SKM-1 treated with dmso at 0.1 percent for 144 hours (cell line): ENCODE results near the gene PVRIG.
"Not testable (repeated sequence)": the region's sequence is repeated elsewhere in the genome, so short reads cannot be mapped to it uniquely, and the experiment has no call there.

Experiments
- DNase-seq: peaks from one replicate; lab custom pipeline; 2025; ENCODE audit not compliant: unreplicated experiment; lab: John Stamatoyannopoulos, UW

The PVRIG gene

DNA sequence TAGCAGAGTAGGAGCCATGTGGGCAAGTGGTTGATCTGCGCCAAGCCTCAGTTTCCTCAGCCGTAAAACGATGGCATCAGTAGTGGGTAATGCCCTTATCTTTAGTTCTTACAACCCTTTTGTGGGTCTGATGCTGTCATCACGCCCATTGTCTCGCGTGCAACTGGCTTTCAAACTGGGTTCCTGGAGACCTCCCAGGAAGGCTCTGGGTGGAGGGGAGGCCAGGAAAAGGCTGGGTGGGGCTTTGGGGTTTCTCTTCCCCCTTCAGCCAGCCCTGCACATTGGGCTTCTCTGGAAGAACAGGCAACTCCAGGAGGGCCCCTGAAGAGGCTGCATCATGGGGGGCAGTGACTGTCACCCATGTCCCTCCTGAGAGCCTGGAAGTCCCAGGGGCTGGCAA is 5.1 kb downstream of the PVRIG start:
- not testable (repeated sequence) for DNase-seq

DNA sequence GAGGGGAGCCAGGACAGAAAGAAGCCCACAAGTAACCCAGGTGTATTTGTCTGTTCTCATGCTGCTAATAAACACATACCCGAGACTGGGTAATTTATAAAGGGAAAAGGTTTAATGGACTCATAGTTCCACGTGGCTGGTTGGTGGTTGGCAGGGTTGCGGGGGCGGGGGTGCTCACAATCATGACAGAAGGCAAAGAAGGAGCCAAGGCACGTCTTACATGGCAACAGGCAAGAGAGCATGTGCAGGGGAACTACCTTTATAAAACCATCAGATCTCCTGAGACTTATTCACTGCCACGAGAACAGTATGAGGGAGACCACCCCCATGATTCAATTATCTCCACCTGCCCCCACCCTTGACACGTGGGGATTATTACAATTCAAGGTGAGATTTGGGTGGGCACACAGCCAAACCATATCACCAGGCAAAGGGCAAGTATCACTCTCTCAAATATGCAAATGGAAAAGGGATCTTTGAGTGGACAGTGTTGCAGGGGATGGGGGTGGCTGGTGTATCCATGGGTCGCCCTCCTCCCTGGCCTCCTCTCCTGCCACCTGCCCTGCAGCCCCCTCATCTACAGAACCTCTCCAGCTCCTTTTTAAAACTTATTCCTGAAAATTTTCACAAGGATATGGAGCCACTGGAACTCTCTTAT is 15.0 kb downstream of the PVRIG start:
- not testable (repeated sequence) for DNase-seq

DNA sequence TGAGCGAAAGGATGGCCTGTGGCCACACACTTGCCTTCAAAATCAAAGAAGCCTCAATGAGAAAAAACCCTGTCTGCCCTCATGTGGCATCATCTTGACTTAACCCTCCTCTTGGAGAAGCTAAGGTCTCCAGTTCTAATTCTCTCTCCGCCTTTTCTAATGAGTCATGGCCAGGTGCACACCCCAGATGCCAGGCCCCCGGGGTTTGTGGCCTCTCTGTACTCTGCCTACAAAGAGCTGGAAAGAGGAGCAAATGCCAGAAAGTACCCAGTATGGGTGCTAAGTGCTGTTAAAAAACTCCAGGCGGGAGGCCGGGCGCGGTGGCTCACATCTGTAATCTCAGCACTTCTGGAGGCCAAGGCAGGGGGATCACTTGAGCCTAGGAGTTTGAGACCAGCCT is 20.2 kb downstream of the PVRIG start:
- DNase-seq, result not testable (repeated sequence)

GRCh38 chr7:100243385-100243784 is 23.6 kb downstream of the PVRIG start:
- not testable (repeated sequence) for DNase-seq

DNA sequence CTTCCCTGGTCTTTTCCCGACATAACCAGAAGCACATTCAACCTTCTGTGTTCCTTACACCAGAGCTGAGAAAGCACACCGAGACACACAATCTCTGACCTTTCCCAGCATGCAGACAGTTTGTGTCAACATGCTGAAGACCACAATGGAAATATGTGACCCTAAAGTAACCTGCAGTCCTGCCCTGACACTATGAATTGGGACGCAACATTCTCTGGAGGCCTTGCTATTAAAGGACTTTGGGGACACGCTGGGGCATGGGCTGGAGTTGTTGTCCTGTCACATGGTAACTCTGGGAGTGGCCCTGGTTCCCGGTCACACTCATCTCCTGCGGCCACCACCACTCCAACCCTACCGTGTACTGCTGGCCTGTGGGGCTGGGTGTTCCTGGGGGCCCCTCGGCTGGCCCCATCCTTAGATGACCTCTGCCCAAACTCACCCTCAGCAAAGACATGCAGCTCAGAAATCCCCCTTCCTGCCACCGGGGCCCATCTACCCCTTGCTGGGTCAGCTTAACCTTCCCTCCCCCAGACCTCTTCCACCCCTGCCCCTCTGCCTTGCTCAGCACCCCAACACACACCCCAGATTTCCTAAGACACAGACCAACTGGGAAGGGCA is 25.3 kb downstream of the PVRIG start:
- not testable (repeated sequence) for DNase-seq

- not testable (repeated sequence) for DNase-seq
Measured at GRCh38 chr7:100246121-100246864, 26.5 kb downstream of the PVRIG start.

- DNase-seq, result not testable (repeated sequence)
Measured at GRCh38 chr7:100246865-100247137, 27.1 kb downstream of the PVRIG start.

- DNase-seq, result no peak
Measured at GRCh38 chr7:100247152-100247757, 27.5 kb downstream of the PVRIG start.

DNA sequence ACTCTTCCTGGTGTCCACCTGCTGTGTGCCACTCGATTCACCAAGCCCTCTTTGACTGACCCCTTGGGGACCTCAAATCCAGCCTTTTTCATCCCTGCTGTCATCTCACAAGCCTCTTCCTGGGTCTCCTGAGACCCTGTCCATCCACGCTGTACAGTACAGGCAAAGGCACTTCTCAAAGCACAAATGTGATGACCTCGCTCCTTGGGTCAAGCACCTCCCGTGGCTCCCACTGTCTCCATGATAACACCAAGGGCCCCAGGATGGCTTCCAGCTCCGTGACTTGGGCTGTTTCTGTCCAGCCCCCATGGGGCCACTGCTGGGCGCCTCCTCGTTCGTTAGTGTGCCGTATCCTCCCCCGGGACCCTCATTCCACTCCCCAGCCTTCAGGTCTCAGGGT is 28.7 kb downstream of the PVRIG start:
- DNase-seq, result no peak

DNA sequence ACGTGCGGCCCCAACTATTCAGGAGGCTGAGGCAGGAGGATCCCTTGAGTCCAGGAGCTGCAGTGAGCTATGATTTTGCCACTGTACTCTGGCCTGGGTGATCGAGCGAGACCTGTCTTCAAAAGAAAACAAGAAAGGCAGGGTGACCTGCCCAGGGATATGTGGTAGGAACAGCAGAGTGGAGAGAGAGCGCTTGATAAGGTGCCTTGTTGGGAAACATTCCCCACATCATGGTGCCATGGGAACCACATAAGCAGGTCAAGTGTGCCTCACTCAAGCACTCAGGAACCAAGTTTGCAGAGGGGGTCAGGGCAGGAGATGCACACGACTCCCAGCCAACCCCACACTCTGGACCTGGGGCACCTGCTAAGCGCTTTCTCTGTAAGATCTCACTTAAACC is 37.3 kb downstream of the PVRIG start:
- no peak for DNase-seq

GRCh38 chr7:100259984-100260383 is 40.2 kb downstream of the PVRIG start:
- DNase-seq, result not testable (repeated sequence)

- not testable (repeated sequence) for DNase-seq
Measured at GRCh38 chr7:100262896-100263295, 43.1 kb downstream of the PVRIG start.

- not testable (repeated sequence) for DNase-seq
Measured at GRCh38 chr7:100264223-100264622, 44.5 kb downstream of the PVRIG start.

DNA sequence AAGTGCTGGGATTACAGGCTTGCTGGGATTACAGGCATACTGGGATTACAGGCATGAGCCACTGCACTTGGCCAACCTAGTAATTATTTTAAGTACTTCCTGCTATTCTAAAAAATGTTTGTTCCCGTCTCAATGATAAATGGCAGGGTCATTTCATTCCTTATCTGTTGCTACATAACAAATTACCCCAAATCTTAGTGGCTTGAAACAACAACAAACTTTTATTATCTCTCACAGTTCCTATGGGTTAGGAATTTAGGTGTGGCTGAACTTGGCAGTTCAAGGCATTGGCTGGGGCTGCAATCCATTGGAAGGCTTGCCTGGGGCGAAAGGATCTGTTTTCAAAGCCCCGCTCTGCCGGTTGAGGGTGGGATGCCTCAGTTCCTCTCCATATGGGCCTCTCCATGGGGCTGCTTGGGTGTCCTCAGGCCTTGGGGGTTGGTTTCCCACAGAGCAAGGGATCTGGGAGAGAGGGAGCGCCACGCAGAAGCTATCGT is 45.0 kb downstream of the PVRIG start:
- DNase-seq, result not testable (repeated sequence)

DNA sequence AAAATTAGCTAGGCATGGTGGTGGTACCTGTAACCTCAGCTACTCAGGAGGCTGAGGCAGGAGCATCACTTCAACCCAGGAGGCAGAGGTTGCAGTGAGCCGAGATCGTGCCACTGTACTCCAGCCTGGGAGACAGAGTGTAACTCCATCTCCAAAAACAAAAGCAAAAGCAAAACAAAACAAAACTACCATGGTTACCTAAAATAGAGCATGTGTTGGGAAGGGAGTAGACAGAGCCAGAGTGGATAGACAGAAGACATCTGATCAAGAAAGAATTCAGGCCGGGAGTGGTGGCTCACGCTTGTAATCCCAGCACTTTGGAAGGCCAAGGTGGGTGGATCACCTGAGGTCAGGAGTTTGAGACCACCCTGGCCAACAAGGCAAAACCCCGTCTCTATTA is 46.1 kb downstream of the PVRIG start:
- DNase-seq, result not testable (repeated sequence)

- DNase-seq, result no peak
Measured at GRCh38 chr7:100266576-100267354, 47.0 kb downstream of the PVRIG start.

GRCh38 chr7:100267648-100268047 is 47.9 kb downstream of the PVRIG start:
- no peak for DNase-seq

DNA sequence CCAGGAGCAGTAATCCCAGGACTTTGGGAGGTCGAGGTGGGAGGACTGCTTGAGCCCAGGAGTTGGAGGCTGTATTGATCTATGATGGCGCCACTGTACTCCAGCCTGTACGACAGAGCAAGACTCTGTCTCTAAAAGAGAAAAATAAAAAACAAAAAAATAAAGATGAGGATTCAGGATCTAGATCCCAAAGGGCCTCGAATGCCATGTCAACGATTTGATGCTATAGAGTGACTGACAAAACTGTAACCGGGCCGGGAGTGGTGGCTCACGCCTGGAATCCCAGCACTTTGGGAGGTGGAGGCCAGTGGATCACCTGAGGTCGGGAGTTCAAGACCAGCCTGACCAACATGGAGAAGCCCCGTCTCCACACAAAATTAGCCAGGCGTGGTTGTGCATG is 49.1 kb downstream of the PVRIG start:
- not testable (repeated sequence) for DNase-seq

- not testable (repeated sequence) for DNase-seq
Measured at GRCh38 chr7:100269306-100270045, 49.7 kb downstream of the PVRIG start.
